GM21786 (cell line): Measurements from ENCODE around the gene INPP1.

Experiments used
- ATAC-seq: cut with Tn5 transposase; IDR thresholded peaks from one replicate; pipeline ENCODE4 v1.9.1; 2021; ENCODE audit not compliant: unreplicated experiment

The INPP1 gene

GRCh38 chr2:190407246-190407661 lies 63.9 kb downstream of the INPP1 start:
- no peak for ATAC-seq

- peak; percentile 41 for ATAC-seq
Measured at GRCh38 chr2:190407662-190408537, 64.5 kb downstream of the INPP1 start, which contains the start of gene MFSD6. MFSD6 (plus strand) TSS chr2:190408355; CDS start chr2:190436030, 27,675 bp downstream.

- ATAC-seq: peak; percentile 70
Measured at GRCh38 chr2:190408538-190409271, 65.3 kb downstream of the INPP1 start.

GRCh38 chr2:190409616-190410015 lies 66.2 kb downstream of the INPP1 start:
- ATAC-seq: no peak

- no peak for ATAC-seq
Measured at GRCh38 chr2:190410166-190410565, 66.8 kb downstream of the INPP1 start.

- ATAC-seq: no peak
Measured at GRCh38 chr2:190412966-190413365, 69.6 kb downstream of the INPP1 start.

GRCh38 chr2:190413421-190413820 lies 70.0 kb downstream of the INPP1 start:
- ATAC-seq: no peak

- no peak for ATAC-seq
Measured at GRCh38 chr2:190415251-190415650, 71.9 kb downstream of the INPP1 start.

- peak; percentile 62 for ATAC-seq
Measured at GRCh38 chr2:190415794-190416775, 72.7 kb downstream of the INPP1 start.

- ATAC-seq: no peak
Measured at GRCh38 chr2:190417045-190417842, 73.9 kb downstream of the INPP1 start.

GRCh38 chr2:190418727-190419126 lies 75.3 kb downstream of the INPP1 start:
- no peak for ATAC-seq

- no peak for ATAC-seq
Measured at GRCh38 chr2:190420801-190421200, 77.4 kb downstream of the INPP1 start.
